ENCODE data around the gene PKP3. TPM values are rescaled to one million over a fixed set of nuclear protein-coding genes. Genes with fewer than 3 reads are reported as not detected.
"Not testable (repeated sequence)": the region's sequence is repeated elsewhere in the genome, so short reads cannot be mapped to it uniquely, and the experiment has no call there.

The PKP3 gene
- total and polyA plus RNA-seq, 7 donors: 0.10 to 0.75 (median 0.15) TPM; not detected in 2

- no peak for ATAC-seq
- 86 to 90% (median 87%) methylated on average over 19 to 20 of the region's 20 CpGs for WGBS, 3 donors
- intact Hi-C loops (cut with DNase I): no loop called here
These were observed 38.6 kb downstream of the PKP3 start for GRCh38 chr11:432501-433100.

GRCh38 chr11:433111-433510 lies 39.1 kb downstream of the PKP3 start:
- Histone ChIP-seq H3K4me3 (no peak overlapping the region), H3K27ac (no peak overlapping the region), H3K36me3 (ENCODE audit: insufficient read depth in 1 of 2, low read depth in 1 of 2) (no peaks in the 10 kb centered on the region), H3K9me3 (no peaks in the 10 kb centered on the region), H3K4me1 (no peaks in the 10 kb centered on the region), H3K27me3 (ENCODE audit: insufficient read depth in 3 of 3, low read length in 2 of 3) (peaks cover 0 to 9% (median 0%) of the 10 kb centered on the region in 3 donors)
- intact Hi-C loops (cut with DNase I): no loop called here
- peak in 1 of 2 donors; percentile 45 for DNase-seq
- TF ChIP-seq CTCF (IDR thresholded peaks at IDR 0.05): no peak
- WGBS, 3 donors: 80 to 89% (median 87%) methylated on average over 17 of the region's 17 CpGs
- ATAC-seq: no peak

More at GRCh38 chr11:432501-433100, 38.6 kb downstream of the PKP3 start:
- peaks cover 0 to 7% (median under 1%) of the 10 kb centered on the region in 3 donors for H3K27me3 ChIP-seq (ENCODE audit: insufficient read depth in 3 of 3, low read length in 2 of 3)
- no peaks in the 10 kb centered on the region for H3K36me3 ChIP-seq (ENCODE audit: insufficient read depth in 1 of 2, low read depth in 1 of 2)
- TF ChIP-seq CTCF (IDR thresholded peaks at IDR 0.05): no peak
- peak in 1 of 2 donors; percentile 48 for DNase-seq
- H3K4me1 ChIP-seq: no peaks in the 10 kb centered on the region
- no peak overlapping the region for H3K4me3 ChIP-seq
- H3K27ac ChIP-seq: no peak overlapping the region
- no peaks in the 10 kb centered on the region for H3K9me3 ChIP-seq

GRCh38 chr11:433641-434040 lies 39.6 kb downstream of the PKP3 start:
- WGBS, 3 donors: 72 to 78% (median 77%) methylated on average over 15 to 20 of the region's 20 CpGs
- H3K36me3 ChIP-seq (ENCODE audit: insufficient read depth in 1 of 2, low read depth in 1 of 2): no peaks in the 10 kb centered on the region
- H3K9me3 ChIP-seq: no peaks in the 10 kb centered on the region
- intact Hi-C loops (cut with DNase I): no loop called here
- DNase-seq (peak in 1 of 2 donors; percentile 53), ATAC-seq (peak in 1 of 4 donors; percentile 12)
- no peak for TF ChIP-seq CTCF (IDR thresholded peaks at IDR 0.05)
- no peaks in the 10 kb centered on the region for H3K4me1 ChIP-seq
- H3K27ac ChIP-seq: no peak overlapping the region
- no peak overlapping the region for H3K4me3 ChIP-seq
- H3K27me3 ChIP-seq (ENCODE audit: insufficient read depth in 3 of 3, low read length in 2 of 3): peaks cover 0 to 9% (median 0%) of the 10 kb centered on the region in 3 donors

GRCh38 chr11:434496-434895 lies 40.5 kb downstream of the PKP3 start:
- DNase-seq (peak in 1 of 2 donors; percentile 44), ATAC-seq (no peak)
- WGBS, 3 donors: 72 to 76% (median 74%) methylated on average over 16 of the region's 16 CpGs
- Histone ChIP-seq H3K36me3 (ENCODE audit: insufficient read depth in 1 of 2, low read depth in 1 of 2) (no peaks in the 10 kb centered on the region), H3K27me3 (ENCODE audit: insufficient read depth in 3 of 3, low read length in 2 of 3) (peaks cover 0 to 8% (median 4%) of the 10 kb centered on the region in 3 donors), H3K27ac (no peak overlapping the region), H3K4me3 (no peak overlapping the region), H3K4me1 (no peaks in the 10 kb centered on the region), H3K9me3 (no peaks in the 10 kb centered on the region)
- no peak for TF ChIP-seq CTCF (IDR thresholded peaks at IDR 0.05)
- intact Hi-C loops (cut with DNase I): no loop called here

GRCh38 chr11:434999-435740 lies 41.2 kb downstream of the PKP3 start:
- H3K4me1 ChIP-seq; H3K36me3 ChIP-seq (ENCODE audit: insufficient read depth in 1 of 2, low read depth in 1 of 2); H3K27me3 ChIP-seq (ENCODE audit: insufficient read depth in 3 of 3, low read length in 2 of 3); intact Hi-C loops (cut with DNase I); DNase-seq; H3K4me3 ChIP-seq; ATAC-seq; H3K9me3 ChIP-seq; H3K27ac ChIP-seq: not testable (repeated sequence)
- 91 to 94% (median 93%) methylated on average over 1 of the region's 1 CpG for WGBS, 3 donors

Data from psoas muscle (tissue), 8 donors.